Measurements from ENCODE around the gene SCN4A. TPM values are rescaled to one million over a fixed set of nuclear protein-coding genes. Genes with fewer than 3 reads are reported as not detected.
A peak's percentile ranks its signal among the peaks of the same experiment; 100 is the strongest.

Gene SCN4A
- total RNA-seq, 4 donors from 2014 or later = under 0.01 to 0.71 (median 0.20) TPM

GRCh38 chr17:63987221-63988126 lies 14.8 kb upstream of the SCN4A start:
- peaks cover 46 to 62% (median 61%) of the 10 kb centered on the region in 4 donors for H3K4me1 ChIP-seq
- 81% methylated on average over 10 of the region's 18 CpGs for WGBS
- H3K27me3 ChIP-seq = peaks cover 0 to 47% (median 0%) of the 10 kb centered on the region in 4 donors
- intact Hi-C loops (cut with DNase I) = no loop called here
- H3K4me3 ChIP-seq = no peak overlapping the region
- no peaks in the 10 kb centered on the region for H3K9me3 ChIP-seq
- no peak for DNase-seq (ENCODE audit: extremely low spot score)
- no peaks in the 10 kb centered on the region for H3K36me3 ChIP-seq
- peak overlapping the region in 1 of 4 donors; percentile 33 for H3K27ac ChIP-seq (replicated peaks in 1 of 4)
- TF ChIP-seq CTCF (IDR thresholded peaks at IDR 0.05) (no peak), POLR2AphosphoS5 (IDR thresholded peaks at IDR 0.05) (no peak)

GRCh38 chr17:63986821-63987220 lies 14.1 kb upstream of the SCN4A start:
- Histone ChIP-seq H3K4me1 (peaks cover 46 to 62% (median 61%) of the 10 kb centered on the region in 4 donors), H3K36me3 (no peaks in the 10 kb centered on the region), H3K27me3 (peaks cover 0 to 40% (median 0%) of the 10 kb centered on the region in 4 donors), H3K9me3 (peaks cover 0 to 6% (median 4%) of the 10 kb centered on the region in 4 donors), H3K27ac (replicated peaks in 1 of 4) (no peak overlapping the region), H3K4me3 (no peak overlapping the region)
- intact Hi-C loops (cut with DNase I) = no loop called here
- TF ChIP-seq EP300 (IDR thresholded peaks at IDR 0.05) (no peak), CTCF (IDR thresholded peaks at IDR 0.05) (no peak)
- DNase-seq (ENCODE audit: extremely low spot score) = no peak
- 71% methylated on average over 3 of the region's 3 CpGs for WGBS

- H3K27ac ChIP-seq (replicated peaks in 1 of 4) = peak overlapping the region; percentile 20 to 59 (median 43)
- peaks cover 0 to 30% (median 0%) of the 10 kb centered on the region in 4 donors for H3K27me3 ChIP-seq
- H3K4me3 ChIP-seq = no peak overlapping the region
- no peaks in the 10 kb centered on the region for H3K36me3 ChIP-seq
- TF ChIP-seq POLR2AphosphoS5 (IDR thresholded peaks at IDR 0.05) (no peak), POLR2A (IDR thresholded peaks at IDR 0.05; ENCODE audit: low read depth) (no peak), CTCF (IDR thresholded peaks at IDR 0.05) (no peak), EP300 (IDR thresholded peaks at IDR 0.05) (no peak)
- no peak for DNase-seq (ENCODE audit: extremely low spot score)
- peaks cover 0 to 9% (median 6%) of the 10 kb centered on the region in 4 donors for H3K9me3 ChIP-seq
- 87% methylated on average over 5 of the region's 13 CpGs for WGBS
- intact Hi-C loops (cut with DNase I) = no loop called here
- H3K4me1 ChIP-seq = peaks cover 43 to 66% (median 62%) of the 10 kb centered on the region in 4 donors
Measured at GRCh38 chr17:63985387-63986140, 12.8 kb upstream of the SCN4A start.

- Histone ChIP-seq H3K9me3 (peaks cover 0 to 9% (median 6%) of the 10 kb centered on the region in 4 donors), H3K36me3 (no peaks in the 10 kb centered on the region), H3K4me3 (no peak overlapping the region), H3K27me3 (peaks cover 0 to 23% (median 0%) of the 10 kb centered on the region in 4 donors), H3K27ac (replicated peaks in 1 of 4) (peak overlapping the region; percentile 25 to 64 (median 54)), H3K4me1 (peaks cover 41 to 66% (median 63%) of the 10 kb centered on the region in 4 donors)
- TF ChIP-seq EP300 (IDR thresholded peaks at IDR 0.05) = no peak
- TF ChIP-seq POLR2AphosphoS5 (IDR thresholded peaks at IDR 0.05) = peak; percentile 60 to 62
- DNase-seq (ENCODE audit: extremely low spot score) = no peak
- WGBS = 74% methylated on average over 16 of the region's 16 CpGs
- intact Hi-C loops (cut with DNase I) = no loop called here
Measured at GRCh38 chr17:63984651-63985386, 12.1 kb upstream of the SCN4A start.

Data from esophagus muscularis mucosa (tissue), 4 donors.